HEK293 (cell line): ENCODE results near the gene ASTN2.

Experiments
- ZNF585B ChIP-seq: fragments of 450-650 bp; formaldehyde crosslinking; IDR thresholded peaks from 2 replicates; pipeline ENCODE4 v1.5.1; 2016; ENCODE audit warnings: missing biosample characterization, missing genetic modification characterization
- TF ChIP-seq, protein P1 (sequence below): fragments of 450-650 bp; formaldehyde crosslinking; IDR thresholded peaks from 2 replicates; pipeline ENCODE4 v1.5.1; 2016; ENCODE audit warnings: missing biosample characterization, missing genetic modification characterization
- TF ChIP-seq, protein P2 (sequence below): fragments of 450-650 bp; formaldehyde crosslinking; IDR thresholded peaks from 2 replicates; pipeline ENCODE4 v1.5.1; 2016; ENCODE audit warnings: missing biosample characterization, missing genetic modification characterization, borderline replicate concordance

DNA sequence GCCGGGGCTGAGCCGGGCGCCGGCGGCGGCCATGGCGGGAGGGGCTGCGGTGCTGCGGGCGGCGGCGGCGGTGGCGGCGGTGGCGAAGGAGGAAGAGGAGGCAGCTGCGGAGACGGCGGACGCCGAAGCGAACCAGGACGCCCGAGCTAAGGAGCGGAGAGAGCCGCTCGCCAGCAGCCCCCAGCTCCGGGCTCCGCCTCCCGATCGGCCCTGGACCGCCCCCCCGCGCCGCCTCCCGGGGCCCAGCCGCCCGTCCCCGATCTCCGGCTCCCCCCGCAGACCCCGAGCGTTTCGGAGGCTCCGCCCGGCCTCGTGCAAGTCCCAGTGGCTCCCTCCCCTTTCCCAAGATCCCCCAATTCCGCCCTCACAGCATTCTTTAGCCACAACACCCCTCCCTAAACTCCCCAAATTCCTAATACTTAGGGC lies at the start of gene ASTN2:
- TF ChIP-seq, protein P1, sequence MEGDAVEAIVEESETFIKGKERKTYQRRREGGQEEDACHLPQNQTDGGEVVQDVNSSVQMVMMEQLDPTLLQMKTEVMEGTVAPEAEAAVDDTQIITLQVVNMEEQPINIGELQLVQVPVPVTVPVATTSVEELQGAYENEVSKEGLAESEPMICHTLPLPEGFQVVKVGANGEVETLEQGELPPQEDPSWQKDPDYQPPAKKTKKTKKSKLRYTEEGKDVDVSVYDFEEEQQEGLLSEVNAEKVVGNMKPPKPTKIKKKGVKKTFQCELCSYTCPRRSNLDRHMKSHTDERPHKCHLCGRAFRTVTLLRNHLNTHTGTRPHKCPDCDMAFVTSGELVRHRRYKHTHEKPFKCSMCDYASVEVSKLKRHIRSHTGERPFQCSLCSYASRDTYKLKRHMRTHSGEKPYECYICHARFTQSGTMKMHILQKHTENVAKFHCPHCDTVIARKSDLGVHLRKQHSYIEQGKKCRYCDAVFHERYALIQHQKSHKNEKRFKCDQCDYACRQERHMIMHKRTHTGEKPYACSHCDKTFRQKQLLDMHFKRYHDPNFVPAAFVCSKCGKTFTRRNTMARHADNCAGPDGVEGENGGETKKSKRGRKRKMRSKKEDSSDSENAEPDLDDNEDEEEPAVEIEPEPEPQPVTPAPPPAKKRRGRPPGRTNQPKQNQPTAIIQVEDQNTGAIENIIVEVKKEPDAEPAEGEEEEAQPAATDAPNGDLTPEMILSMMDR, result no peak
- TF ChIP-seq, protein P2, sequence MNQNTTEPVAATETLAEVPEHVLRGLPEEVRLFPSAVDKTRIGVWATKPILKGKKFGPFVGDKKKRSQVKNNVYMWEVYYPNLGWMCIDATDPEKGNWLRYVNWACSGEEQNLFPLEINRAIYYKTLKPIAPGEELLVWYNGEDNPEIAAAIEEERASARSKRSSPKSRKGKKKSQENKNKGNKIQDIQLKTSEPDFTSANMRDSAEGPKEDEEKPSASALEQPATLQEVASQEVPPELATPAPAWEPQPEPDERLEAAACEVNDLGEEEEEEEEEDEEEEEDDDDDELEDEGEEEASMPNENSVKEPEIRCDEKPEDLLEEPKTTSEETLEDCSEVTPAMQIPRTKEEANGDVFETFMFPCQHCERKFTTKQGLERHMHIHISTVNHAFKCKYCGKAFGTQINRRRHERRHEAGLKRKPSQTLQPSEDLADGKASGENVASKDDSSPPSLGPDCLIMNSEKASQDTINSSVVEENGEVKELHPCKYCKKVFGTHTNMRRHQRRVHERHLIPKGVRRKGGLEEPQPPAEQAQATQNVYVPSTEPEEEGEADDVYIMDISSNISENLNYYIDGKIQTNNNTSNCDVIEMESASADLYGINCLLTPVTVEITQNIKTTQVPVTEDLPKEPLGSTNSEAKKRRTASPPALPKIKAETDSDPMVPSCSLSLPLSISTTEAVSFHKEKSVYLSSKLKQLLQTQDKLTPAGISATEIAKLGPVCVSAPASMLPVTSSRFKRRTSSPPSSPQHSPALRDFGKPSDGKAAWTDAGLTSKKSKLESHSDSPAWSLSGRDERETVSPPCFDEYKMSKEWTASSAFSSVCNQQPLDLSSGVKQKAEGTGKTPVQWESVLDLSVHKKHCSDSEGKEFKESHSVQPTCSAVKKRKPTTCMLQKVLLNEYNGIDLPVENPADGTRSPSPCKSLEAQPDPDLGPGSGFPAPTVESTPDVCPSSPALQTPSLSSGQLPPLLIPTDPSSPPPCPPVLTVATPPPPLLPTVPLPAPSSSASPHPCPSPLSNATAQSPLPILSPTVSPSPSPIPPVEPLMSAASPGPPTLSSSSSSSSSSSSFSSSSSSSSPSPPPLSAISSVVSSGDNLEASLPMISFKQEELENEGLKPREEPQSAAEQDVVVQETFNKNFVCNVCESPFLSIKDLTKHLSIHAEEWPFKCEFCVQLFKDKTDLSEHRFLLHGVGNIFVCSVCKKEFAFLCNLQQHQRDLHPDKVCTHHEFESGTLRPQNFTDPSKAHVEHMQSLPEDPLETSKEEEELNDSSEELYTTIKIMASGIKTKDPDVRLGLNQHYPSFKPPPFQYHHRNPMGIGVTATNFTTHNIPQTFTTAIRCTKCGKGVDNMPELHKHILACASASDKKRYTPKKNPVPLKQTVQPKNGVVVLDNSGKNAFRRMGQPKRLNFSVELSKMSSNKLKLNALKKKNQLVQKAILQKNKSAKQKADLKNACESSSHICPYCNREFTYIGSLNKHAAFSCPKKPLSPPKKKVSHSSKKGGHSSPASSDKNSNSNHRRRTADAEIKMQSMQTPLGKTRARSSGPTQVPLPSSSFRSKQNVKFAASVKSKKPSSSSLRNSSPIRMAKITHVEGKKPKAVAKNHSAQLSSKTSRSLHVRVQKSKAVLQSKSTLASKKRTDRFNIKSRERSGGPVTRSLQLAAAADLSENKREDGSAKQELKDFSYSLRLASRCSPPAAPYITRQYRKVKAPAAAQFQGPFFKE, result no peak
- no peak for TF ChIP-seq ZNF585B
